ENCODE results near the gene MINK1.
"Not testable (repeated sequence)": the region's sequence is repeated elsewhere in the genome, so short reads cannot be mapped to it uniquely, and the experiment has no call there.

Gene MINK1

GRCh38 chr17:4811471-4811870 lies 21.7 kb upstream of the MINK1 start:
- DNase-seq (ENCODE audit: low read depth): no peak

DNA sequence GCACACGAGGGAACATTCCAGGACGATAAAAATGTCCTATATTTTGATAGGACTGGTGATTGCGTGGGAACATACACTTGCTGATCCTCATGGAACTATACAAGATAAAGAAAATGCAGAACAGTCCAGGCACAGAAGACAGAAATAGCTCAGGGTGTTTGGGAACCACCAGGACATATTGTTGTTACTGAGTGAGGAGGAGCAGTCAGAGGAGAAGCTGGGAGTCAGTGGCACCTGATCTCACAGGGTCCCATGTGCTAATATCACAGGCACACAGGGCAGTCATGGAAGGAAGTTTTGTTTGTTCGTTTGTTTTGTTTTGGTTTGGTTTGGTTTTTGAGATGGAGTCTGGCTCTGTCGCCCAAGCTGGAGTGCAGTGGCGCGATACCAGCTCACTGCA lies 20.4 kb upstream of the MINK1 start:
- DNase-seq (ENCODE audit: low read depth): no peak

- no peak for DNase-seq (ENCODE audit: low read depth)
Measured at GRCh38 chr17:4815043-4815675, 18.0 kb upstream of the MINK1 start.

GRCh38 chr17:4816826-4817225 lies 16.3 kb upstream of the MINK1 start:
- DNase-seq (ENCODE audit: low read depth): no peak

DNA sequence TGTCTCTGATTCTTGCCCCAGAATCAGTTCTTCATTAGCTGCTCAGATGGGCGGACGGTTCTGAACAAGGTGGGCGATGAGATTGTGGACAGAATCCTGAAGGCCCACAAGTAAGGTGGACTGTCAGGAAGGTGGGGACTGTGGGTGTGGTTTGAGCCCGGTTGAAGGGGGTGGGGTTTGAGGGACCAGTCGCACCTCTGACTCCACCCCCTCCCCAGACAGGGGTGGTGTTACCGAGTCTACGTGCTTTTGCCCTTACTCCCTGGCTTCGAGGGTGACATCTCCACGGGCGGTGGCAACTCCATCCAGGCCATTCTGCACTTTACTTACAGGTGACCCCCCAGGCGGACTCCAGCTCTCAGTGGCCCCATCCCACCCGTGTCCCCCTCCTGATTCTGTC lies 14.9 kb upstream of the MINK1 start:
- no peak for DNase-seq (ENCODE audit: low read depth)

DNA sequence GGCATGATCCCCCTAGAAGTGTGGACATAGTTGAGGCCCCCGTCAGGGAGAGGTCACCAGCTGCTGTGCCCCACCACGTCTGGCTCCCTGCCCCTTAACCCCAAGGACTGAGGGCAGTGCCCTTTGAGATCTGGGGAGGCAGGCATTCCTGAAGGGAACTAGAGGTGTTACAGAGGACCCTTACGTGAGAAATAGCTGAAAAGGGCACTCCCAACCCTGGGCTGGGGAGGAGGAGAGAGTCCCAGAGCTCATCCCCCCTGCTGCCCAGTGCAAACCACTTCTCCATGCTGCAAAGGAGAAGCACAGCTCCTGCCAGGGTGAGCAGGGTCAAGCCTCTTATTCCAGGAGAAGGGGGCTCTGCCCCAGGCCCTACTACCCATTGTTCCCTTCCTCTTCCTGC lies 10.3 kb upstream of the MINK1 start:
- DNase-seq (ENCODE audit: low read depth): no peak

DNA sequence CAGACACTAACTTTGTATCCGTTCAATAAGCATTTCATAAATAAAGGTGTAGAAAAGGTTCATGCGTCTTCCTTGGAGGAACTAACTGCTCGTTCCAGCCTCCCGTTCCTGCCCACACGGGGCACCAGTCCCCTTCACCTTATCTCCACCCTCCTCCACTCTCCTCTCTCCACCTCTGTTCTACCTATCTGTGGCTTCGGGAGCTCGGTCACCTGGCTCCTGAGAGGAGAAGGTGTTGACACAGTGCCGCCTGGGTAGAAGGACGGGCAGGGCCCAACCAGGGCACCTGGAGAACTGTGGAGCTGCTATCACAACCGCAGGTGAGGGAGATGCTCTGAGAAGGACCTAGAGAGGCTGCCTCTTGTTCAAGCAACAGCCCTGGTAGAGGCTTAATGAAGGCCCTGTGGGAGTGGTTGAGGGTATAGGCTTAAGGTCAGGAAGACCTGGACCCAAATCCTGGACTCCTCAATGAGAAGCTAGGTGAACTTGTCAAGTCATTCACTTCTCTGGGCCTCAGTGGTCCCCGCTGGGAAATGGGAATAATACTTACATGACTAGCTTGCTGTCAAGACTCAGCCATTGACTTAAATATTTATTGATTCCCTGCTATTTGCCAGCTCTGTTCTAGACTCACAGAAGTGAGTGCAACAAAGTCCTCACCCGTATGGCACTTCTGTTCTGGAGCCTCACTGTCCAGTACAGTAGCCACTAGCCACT lies 9.6 kb upstream of the MINK1 start:
- DNase-seq (ENCODE audit: low read depth): no peak

- no peak for DNase-seq (ENCODE audit: low read depth)
Measured at GRCh38 chr17:4827399-4827798, 5.7 kb upstream of the MINK1 start.

- DNase-seq (ENCODE audit: low read depth): not testable (repeated sequence)
Measured at GRCh38 chr17:4832829-4833177, 337 bp upstream of the MINK1 start.

- no peak for DNase-seq (ENCODE audit: low read depth)
Measured at GRCh38 chr17:4833941-4834680, 971 bp downstream of the MINK1 start.

- no peak for DNase-seq (ENCODE audit: low read depth)
Measured at GRCh38 chr17:4834681-4835020, 1.5 kb downstream of the MINK1 start.

- no peak for DNase-seq (ENCODE audit: low read depth)
Measured at GRCh38 chr17:4836221-4836620, 3.1 kb downstream of the MINK1 start.

- DNase-seq (ENCODE audit: low read depth): no peak
Measured at GRCh38 chr17:4837471-4838308, 4.5 kb downstream of the MINK1 start.

- DNase-seq (ENCODE audit: low read depth): no peak
Measured at GRCh38 chr17:4838309-4838785, 5.2 kb downstream of the MINK1 start.

GRCh38 chr17:4839221-4839620 lies 6.1 kb downstream of the MINK1 start:
- DNase-seq (ENCODE audit: low read depth): no peak

DNA sequence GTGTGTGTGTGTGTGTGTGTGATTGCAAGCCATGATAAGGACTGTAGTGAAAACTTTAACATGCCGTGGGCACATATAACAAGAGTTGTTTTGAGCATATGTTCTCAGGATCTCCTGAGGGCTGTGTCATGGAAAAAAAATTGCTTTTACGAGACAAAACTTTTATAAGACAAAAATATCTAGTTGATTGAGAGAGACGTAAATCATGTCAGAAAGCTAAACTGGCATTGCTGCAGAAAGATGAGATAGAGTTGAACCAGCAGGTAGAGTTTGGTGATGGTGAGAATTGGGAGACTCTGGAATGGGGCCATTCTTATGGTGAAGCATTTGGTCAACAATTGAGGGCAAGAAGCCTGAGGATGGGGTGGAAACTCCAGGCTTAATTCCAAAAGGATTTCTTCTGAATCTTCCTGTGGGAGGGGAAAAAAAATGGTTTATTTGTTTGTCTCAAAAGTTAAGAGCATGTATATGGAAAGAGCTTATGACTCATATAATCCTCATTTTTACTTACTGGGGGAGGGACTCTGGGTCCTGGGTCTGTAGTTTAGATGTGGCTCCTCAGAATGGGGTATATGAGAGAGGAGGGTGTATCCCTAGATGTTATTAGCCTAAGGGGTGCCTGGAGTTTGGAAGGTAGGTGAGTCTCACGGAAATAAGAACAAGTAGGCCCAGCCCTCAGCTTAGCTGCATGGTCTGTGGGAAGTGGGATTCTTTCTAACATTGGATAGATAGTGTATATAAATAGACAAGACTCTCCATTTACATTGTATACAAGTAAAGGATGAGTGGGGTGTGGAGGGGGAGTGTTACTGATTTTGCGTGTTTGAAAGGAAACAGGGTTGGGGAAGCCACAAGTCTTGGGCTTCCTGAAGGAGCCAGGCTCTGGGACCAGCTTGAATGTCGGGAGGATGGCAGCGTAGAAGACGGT lies 7.1 kb downstream of the MINK1 start:
- DNase-seq (ENCODE audit: low read depth): no peak

DNA sequence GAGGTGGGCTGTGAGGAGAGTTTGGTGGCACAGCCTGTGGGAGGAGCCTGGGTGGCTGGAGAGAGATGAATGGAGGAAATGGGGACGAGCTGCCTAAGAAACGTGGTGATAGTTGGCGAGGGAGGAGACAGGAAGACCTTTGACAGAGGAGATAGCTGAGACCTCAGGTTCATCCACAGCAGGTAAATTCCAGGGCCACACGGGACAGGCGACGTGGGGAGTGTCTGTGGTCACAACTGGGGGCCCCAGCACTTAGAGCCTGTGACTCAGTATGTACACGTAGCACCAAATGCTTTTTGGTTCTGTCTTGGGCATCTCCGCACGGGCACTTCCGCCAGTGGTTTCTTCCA lies 7.7 kb downstream of the MINK1 start:
- no peak for DNase-seq (ENCODE audit: low read depth)

DNA sequence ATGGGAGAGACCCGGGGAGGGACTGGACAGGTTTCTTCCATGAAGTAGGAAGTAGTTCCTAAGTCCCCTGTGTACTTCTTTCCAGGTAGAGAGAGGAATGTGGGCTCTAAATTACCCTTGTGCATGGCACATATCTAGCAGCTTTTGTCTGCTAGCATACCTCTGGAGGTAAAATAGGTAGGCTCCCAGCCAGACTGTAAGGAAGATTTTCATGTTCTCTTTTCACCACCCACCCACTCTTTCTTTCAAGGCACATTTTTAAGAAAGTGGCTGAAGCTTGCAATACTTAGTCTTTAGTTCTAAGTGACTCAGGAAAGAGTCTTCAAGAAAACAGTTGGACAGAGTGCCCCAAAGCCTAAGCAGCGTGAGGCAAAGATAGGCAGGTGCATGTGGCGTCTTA lies 9.2 kb downstream of the MINK1 start:
- no peak for DNase-seq (ENCODE audit: low read depth)

DNA sequence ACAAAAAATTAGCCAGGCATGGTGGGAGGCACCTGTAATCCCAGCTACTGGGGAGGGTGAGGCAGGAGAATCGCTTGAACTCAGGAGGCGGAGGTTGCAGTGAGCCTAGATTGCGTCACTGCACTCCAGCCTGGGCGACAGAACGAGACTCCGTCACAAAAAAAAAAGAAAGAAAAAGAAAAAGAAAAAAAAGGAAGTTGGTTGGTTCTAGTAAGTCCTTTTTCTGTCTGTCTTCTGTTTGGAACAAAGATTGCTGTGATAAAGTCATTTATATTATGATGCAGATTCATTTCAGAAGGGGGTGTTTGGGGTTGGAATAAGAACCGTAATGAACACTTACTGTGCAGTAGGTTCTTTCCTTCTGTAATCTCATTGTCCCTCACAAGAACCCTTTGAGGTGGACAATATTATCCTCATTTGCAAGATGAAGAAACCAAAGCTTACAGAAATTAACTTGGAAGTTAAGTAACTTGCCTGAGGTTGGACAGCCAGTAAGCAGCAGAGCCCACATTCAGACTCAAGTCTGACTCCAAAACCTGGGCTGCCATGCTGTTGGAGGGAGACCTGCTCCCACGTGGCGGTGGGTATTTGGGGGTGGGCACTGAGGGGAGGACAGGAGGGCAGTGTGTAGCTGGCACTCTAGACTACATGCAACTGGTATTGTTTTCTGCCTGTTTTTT lies 10.3 kb downstream of the MINK1 start:
- no peak for DNase-seq (ENCODE audit: low read depth)

GRCh38 chr17:4845118-4845517 lies 12.0 kb downstream of the MINK1 start:
- DNase-seq (ENCODE audit: low read depth): no peak
